ENCODE results near the gene UBE2N. TPM values are rescaled to one million over a fixed set of nuclear protein-coding genes. Genes with fewer than 3 reads are reported as not detected.

UBE2N gene
- total and polyA plus RNA-seq, 11 donors: 53.6 to 107 (median 88.1) TPM

- ATAC-seq (no peak), DNase-seq (no peak)
- H3K9me3 ChIP-seq: no peaks in the 10 kb centered on the region
- TF ChIP-seq CTCF (IDR thresholded peaks at IDR 0.05) (no peak), POLR2A (IDR thresholded peaks at IDR 0.05) (no peak)
- H3K27me3 ChIP-seq: no peaks in the 10 kb centered on the region
- intact Hi-C loops (cut with DNase I): no loop called here
- 74 to 83% (median 78%) methylated on average over 7 of the region's 7 CpGs for WGBS, 4 donors
- no peaks in the 10 kb centered on the region for H3K36me3 ChIP-seq
- no peak overlapping the region for H3K27ac ChIP-seq
- peaks cover 0 to 17% (median 4%) of the 10 kb centered on the region in 12 donors for H3K4me1 ChIP-seq
- H3K4me3 ChIP-seq: no peak overlapping the region
Measured at GRCh38 chr12:93365616-93366405, 75.9 kb downstream of the UBE2N start.

- H3K4me1 ChIP-seq: peaks cover 0 to 29% (median 13%) of the 10 kb centered on the region in 12 donors
- intact Hi-C loops (cut with DNase I): loop anchor here in 1 of 10 donors (5.0 kb wide), 1 partner anchor 47 kb away; no protein-coding TSS in a partner anchor
- H3K27me3 ChIP-seq: no peaks in the 10 kb centered on the region
- DNase-seq: no peak
- 73 to 79% (median 75%) methylated on average over 3 of the region's 3 CpGs for WGBS, 4 donors
- H3K27ac ChIP-seq: no peak overlapping the region
- TF ChIP-seq POLR2A (IDR thresholded peaks at IDR 0.05) (no peak), CTCF (IDR thresholded peaks at IDR 0.05) (no peak)
- no peaks in the 10 kb centered on the region for H3K36me3 ChIP-seq
- H3K4me3 ChIP-seq: no peak overlapping the region
- no peaks in the 10 kb centered on the region for H3K9me3 ChIP-seq
- no peak for ATAC-seq
Measured at GRCh38 chr12:93363841-93364297, 77.9 kb downstream of the UBE2N start.

GRCh38 chr12:93361151-93361919 is 80.4 kb downstream of the UBE2N start:
- intact Hi-C loops (cut with DNase I): loop anchor here in 1 of 10 donors (5.0 kb wide), 1 partner anchor 44 kb away; no protein-coding TSS in a partner anchor
- no peak for TF ChIP-seq CTCF (IDR thresholded peaks at IDR 0.05)
- TF ChIP-seq POLR2A (IDR thresholded peaks at IDR 0.05): no peak

GRCh38 chr12:93360688-93361087 is 81.1 kb downstream of the UBE2N start:
- H3K36me3 ChIP-seq: no peaks in the 10 kb centered on the region
- peaks cover 0 to 28% (median 14%) of the 10 kb centered on the region in 12 donors for H3K4me1 ChIP-seq
- intact Hi-C loops (cut with DNase I): loop anchor here in 1 of 10 donors (5.0 kb wide), 1 partner anchor 43 kb away; no protein-coding TSS in a partner anchor
- H3K27ac ChIP-seq: peak overlapping the region in 10 of 12 donors; percentile 1 to 78 (median 56)
- no peaks in the 10 kb centered on the region for H3K9me3 ChIP-seq
- H3K27me3 ChIP-seq: no peaks in the 10 kb centered on the region
- peak in 1 of 4 donors; percentile 12 for ATAC-seq
- no peak overlapping the region for H3K4me3 ChIP-seq
- 58 to 66% (median 63%) methylated on average over 2 of the region's 2 CpGs for WGBS, 4 donors
- TF ChIP-seq CTCF (IDR thresholded peaks at IDR 0.05) (no peak), POLR2A (IDR thresholded peaks at IDR 0.05) (no peak)
- DNase-seq: no peak

More at GRCh38 chr12:93361151-93361919, 80.4 kb downstream of the UBE2N start:
- WGBS, 4 donors: 61 to 71% (median 68%) methylated on average over 5 of the region's 5 CpGs
- H3K9me3 ChIP-seq: no peaks in the 10 kb centered on the region
- peak; percentile 96 to 98 (median 98) for ATAC-seq
- peaks cover 0 to 31% (median 14%) of the 10 kb centered on the region in 12 donors for H3K4me1 ChIP-seq
- H3K27me3 ChIP-seq: no peaks in the 10 kb centered on the region
- DNase-seq: peak in 4 of 5 donors; percentile 60 to 86 (median 70)
- no peak overlapping the region for H3K4me3 ChIP-seq
- H3K36me3 ChIP-seq: no peaks in the 10 kb centered on the region
- H3K27ac ChIP-seq: peak overlapping the region in 10 of 12 donors; percentile 1 to 78 (median 62)
